ENCODE results near the gene OR2D3.

OR2D3 gene

GRCh38 chr11:6920702-6921101 lies at the start of gene OR2D3:
OR2D3 (plus strand) TSS chr11:6921002; CDS start chr11:6921002, 0 bp downstream.
- TF ChIP-seq, protein P1, sequence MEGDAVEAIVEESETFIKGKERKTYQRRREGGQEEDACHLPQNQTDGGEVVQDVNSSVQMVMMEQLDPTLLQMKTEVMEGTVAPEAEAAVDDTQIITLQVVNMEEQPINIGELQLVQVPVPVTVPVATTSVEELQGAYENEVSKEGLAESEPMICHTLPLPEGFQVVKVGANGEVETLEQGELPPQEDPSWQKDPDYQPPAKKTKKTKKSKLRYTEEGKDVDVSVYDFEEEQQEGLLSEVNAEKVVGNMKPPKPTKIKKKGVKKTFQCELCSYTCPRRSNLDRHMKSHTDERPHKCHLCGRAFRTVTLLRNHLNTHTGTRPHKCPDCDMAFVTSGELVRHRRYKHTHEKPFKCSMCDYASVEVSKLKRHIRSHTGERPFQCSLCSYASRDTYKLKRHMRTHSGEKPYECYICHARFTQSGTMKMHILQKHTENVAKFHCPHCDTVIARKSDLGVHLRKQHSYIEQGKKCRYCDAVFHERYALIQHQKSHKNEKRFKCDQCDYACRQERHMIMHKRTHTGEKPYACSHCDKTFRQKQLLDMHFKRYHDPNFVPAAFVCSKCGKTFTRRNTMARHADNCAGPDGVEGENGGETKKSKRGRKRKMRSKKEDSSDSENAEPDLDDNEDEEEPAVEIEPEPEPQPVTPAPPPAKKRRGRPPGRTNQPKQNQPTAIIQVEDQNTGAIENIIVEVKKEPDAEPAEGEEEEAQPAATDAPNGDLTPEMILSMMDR (IDR thresholded peaks at IDR 0.05): no peak

DNA sequence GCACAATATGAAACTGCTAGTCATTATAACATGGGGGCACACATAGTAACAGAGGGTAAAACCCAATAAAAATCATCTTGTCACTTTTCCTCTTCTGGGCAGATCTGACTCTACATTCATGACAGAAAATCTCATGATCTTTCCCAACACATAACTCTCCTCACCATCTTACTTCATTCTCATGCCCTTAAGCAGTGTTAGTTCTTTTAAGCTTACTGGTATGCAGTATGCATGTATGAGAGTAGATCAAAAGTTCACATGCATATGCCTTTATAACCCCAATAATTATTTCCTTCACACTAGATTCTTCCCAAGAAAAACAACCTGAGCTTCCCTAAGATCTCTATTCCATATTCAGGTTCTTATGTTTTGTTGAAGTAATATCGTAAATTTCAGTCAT lies 49.5 kb upstream of the OR2D3 start:
- TF ChIP-seq, protein P1 (IDR thresholded peaks at IDR 0.05): no peak

GRCh38 chr11:6875761-6876160 lies 45.0 kb upstream of the OR2D3 start:
- TF ChIP-seq, protein P1 (IDR thresholded peaks at IDR 0.05): no peak

- TF ChIP-seq, protein P1 (IDR thresholded peaks at IDR 0.05): no peak
Observed at GRCh38 chr11:6876325-6876724, 44.5 kb upstream of the OR2D3 start, which contains the start of gene OR10A4. OR10A4 (plus strand) TSS chr11:6876625; CDS start chr11:6876648, 23 bp downstream.

DNA sequence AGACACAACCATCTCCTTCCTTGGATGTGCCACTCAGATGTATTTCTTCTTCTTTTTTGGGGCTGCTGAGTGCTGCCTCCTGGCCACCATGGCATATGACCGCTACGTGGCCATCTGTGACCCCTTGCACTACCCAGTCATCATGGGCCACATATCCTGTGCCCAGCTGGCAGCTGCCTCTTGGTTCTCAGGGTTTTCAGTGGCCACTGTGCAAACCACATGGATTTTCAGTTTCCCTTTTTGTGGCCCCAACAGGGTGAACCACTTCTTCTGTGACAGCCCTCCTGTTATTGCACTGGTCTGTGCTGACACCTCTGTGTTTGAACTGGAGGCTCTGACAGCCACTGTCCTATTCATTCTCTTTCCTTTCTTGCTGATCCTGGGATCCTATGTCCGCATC lies 43.9 kb upstream of the OR2D3 start:
- TF ChIP-seq, protein P1 (IDR thresholded peaks at IDR 0.05): no peak

- TF ChIP-seq, protein P1 (IDR thresholded peaks at IDR 0.05): no peak
Observed at GRCh38 chr11:6882751-6883150, 38.1 kb upstream of the OR2D3 start.

DNA sequence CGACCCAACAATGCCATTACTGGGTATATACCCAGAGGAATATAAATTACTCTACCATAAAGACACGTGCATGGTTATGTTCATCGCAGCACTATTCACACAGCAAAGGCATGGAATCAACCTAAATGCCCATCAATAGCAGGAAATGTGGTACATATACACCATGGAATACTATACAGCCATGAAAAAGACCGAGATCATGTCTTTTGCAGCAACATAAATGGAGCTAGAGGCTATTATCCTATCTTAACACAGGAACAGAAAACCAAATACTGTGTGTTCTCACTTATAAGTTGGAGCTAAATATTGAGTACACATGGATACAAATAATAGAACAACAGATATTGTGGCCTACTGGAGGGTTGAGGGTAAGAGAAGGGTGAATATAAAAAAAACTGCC lies 32.0 kb upstream of the OR2D3 start:
- TF ChIP-seq, protein P1 (IDR thresholded peaks at IDR 0.05): no peak

DNA sequence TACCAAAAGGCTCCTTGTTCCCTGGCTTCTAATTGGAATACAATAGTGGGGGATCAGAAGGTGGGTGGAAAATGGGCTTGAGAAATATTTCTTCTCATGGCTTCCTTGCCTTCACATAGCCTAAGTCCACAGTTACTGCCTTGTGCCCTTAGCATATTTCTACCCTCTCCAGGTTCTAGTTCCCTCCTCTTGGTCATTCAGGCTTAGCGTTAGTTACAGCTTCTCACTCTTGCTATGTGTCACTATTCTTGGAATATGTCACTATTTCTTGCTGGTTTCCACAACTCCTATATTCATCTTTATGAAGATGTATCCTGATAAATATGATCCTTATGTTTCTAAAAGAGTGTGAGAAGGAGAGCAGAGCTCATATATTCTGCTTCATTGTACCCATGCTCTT lies 31.0 kb upstream of the OR2D3 start:
- TF ChIP-seq, protein P1 (IDR thresholded peaks at IDR 0.05): no peak

Data from LNCAP (cell line).